ENCODE data around the gene CUX1. TPM values are rescaled to one million over a fixed set of nuclear protein-coding genes. Genes with fewer than 3 reads are reported as not detected.

The CUX1 gene
- total and polyA plus RNA-seq, 12 donors: 34.5 to 176 (median 145) TPM

DNA sequence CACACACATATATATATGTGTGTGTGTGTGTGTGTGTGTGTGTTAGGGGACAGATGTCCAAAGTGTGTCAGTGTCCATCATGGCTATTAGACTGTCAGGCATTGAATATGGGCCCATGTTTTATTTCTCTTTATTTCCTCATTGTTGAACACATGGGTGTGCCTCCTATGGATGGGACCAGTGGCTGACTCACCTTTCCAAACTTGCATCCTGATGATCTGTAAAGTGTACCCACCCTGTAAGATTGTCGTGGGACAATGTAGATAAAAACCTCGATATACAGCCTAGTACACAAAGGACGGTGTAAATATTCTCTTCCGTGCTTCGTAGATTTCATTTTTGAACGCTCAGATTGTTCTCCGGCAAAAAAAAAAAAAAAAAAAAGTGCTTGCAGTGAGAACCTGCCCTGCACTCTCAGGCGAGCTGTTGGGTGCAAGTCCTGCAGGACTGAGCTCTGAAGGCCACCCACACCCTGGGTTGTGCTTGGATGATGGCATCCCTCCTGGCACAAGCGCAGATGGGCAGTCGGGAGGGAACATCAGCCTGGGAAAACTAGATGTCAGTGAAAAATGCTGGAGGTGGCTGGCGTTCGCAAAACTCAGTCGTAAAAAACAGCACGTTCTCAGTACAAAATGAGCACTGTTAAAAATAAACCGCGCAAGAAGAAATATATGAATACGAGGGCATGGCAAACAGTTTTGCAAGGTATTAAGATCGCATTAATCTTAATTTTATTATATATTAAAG lies 166.9 kb downstream of the CUX1 start:
- 96 to 97% methylated on average over 18 of the region's 18 CpGs for WGBS, 2 donors

DNA sequence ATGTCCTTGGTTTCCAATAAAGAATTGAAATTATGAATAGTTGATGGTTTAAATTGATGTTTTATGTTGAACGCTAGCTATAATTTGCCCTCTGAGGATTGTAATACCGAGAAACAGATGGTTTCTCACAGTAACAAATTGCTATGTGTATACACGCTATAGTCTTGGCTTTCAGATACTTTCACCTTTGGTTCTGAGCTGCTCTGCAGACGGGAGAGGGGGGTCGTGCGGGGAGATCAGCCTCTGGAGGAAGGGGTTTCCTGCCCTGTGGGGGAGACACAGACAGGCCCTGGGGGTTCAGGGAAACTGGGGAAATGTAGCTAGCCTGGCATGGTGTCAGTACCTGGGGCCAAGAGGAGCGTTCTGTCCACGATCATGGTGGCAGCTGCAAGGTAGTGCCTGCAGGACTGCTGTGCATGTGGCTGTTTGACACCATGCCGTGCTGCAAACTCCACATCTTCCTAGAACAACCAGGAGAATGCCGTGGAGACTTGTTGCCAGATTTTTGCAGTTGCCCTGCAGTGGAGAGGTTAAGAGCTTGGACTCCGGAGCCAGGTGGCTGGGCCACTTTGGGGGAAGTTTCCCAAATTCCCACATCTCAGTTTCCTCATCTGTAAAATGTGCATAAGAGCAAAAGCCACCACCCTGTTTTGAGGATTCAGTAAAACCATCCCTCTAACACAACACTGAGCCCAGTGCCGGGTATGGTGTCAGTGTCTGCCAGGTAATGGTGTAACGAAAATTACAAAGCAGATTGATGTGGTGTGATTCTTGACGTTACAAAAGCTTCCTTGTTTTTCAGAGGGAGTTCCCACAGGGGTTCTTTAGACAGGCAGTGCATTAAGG lies 167.9 kb downstream of the CUX1 start:
- H3K27ac ChIP-seq: peak overlapping the region in 3 of 10 donors; percentile 23 to 43 (median 39)
- TF ChIP-seq, protein P1, sequence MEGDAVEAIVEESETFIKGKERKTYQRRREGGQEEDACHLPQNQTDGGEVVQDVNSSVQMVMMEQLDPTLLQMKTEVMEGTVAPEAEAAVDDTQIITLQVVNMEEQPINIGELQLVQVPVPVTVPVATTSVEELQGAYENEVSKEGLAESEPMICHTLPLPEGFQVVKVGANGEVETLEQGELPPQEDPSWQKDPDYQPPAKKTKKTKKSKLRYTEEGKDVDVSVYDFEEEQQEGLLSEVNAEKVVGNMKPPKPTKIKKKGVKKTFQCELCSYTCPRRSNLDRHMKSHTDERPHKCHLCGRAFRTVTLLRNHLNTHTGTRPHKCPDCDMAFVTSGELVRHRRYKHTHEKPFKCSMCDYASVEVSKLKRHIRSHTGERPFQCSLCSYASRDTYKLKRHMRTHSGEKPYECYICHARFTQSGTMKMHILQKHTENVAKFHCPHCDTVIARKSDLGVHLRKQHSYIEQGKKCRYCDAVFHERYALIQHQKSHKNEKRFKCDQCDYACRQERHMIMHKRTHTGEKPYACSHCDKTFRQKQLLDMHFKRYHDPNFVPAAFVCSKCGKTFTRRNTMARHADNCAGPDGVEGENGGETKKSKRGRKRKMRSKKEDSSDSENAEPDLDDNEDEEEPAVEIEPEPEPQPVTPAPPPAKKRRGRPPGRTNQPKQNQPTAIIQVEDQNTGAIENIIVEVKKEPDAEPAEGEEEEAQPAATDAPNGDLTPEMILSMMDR (IDR thresholded peaks at IDR 0.05): no peak
- H3K36me3 ChIP-seq: no peaks in the 10 kb centered on the region
- DNase-seq (no peak), ATAC-seq (no peak)
- WGBS, 2 donors: 72 to 78% methylated on average over 14 of the region's 14 CpGs
- peaks cover 2 to 21% (median 15%) of the 10 kb centered on the region in 9 donors for H3K4me1 ChIP-seq
- intact Hi-C loops (cut with DNase I): loop anchor here in 1 of 10 donors (5.0 kb wide), 1 partner anchor 37 kb away; no protein-coding TSS in a partner anchor
- peaks cover 0 to 3% (median 0%) of the 10 kb centered on the region in 11 donors for H3K9me3 ChIP-seq
- no peak overlapping the region for H3K4me3 ChIP-seq
- H3K27me3 ChIP-seq: no peaks in the 10 kb centered on the region

More for the DNA sequence above, 166.9 kb downstream of the CUX1 start:
- Histone ChIP-seq H3K9me3 (peaks cover 0 to 3% (median 0%) of the 10 kb centered on the region in 11 donors), H3K4me1 (peaks cover 2 to 30% (median 15%) of the 10 kb centered on the region in 9 donors), H3K36me3 (no peaks in the 10 kb centered on the region), H3K27ac (no peak overlapping the region), H3K4me3 (no peak overlapping the region), H3K27me3 (no peaks in the 10 kb centered on the region)
- no peak for ATAC-seq
- TF ChIP-seq, protein P1 (IDR thresholded peaks at IDR 0.05): no peak
- intact Hi-C loops (cut with DNase I): no loop called here
- no peak for DNase-seq

DNA sequence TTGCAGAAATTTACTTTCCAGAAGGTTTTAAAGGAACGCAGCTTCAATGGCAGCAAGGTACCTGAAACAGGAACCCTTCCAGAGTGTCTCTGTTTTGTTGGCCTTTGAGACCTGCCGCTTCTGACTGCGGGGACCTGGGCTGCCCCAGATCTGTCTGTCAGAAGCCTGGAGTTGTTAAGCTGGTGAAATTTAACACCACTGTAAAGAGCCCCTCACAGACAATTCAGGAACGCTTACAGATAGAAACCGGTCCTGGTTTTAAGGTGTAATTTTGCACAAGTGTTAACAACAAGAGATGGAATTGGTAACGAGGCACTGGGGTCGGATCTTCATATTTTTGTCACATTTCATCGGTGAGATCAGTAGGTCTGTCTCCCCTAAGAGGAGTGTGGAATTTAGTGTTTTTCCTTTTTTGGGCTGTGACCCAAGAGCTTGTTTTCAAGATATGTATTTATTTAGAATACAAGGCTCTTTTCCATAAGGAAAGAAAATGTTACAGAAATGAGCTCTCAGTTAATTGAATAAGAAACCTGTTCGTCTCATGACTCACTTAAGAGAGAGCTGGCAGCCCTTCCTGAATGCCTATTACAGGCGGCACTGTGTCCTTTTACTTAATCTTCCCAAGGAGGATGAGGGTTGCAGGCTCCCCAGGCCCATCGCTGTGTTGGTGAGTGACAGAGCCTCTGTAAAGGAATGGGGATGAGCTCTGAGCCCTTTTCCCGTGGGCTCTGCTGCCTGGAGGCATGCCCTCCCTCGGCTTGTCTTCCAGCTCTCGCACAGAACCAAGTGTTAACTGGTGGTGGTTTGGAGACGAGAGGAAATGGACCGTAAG lies 168.7 kb downstream of the CUX1 start:
- TF ChIP-seq, protein P1 (IDR thresholded peaks at IDR 0.05): no peak
- intact Hi-C loops (cut with DNase I): loop anchor here in 1 of 10 donors (5.0 kb wide), 1 partner anchor 36 kb away; no protein-coding TSS in a partner anchor
- Histone ChIP-seq H3K4me3 (no peak overlapping the region), H3K27me3 (no peaks in the 10 kb centered on the region), H3K9me3 (peaks cover 0 to 3% (median 0%) of the 10 kb centered on the region in 11 donors), H3K27ac (peak overlapping the region in 6 of 10 donors; percentile 11 to 47 (median 41)), H3K4me1 (peaks cover 2 to 21% (median 15%) of the 10 kb centered on the region in 9 donors), H3K36me3 (no peaks in the 10 kb centered on the region)
- ATAC-seq (peak in 7 of 8 donors; percentile 20 to 76 (median 61)), DNase-seq (no peak)
- 50 to 60% methylated on average over 16 of the region's 16 CpGs for WGBS, 2 donors

Measured in heart right ventricle (tissue), 16 donors.